K562 (cell line): Measurements from ENCODE around the gene ACBD3. TPM values are rescaled to one million over a fixed set of nuclear protein-coding genes. Genes with fewer than 3 reads are reported as not detected.

Experiments
- ATAC-seq: fragments of 200-7000 bp; cut with Tn5 transposase; 3 replicates; pipeline ENCODE4 v1.9.1; 2020; ENCODE audit warnings: moderate library complexity
- BruUV-seq: library from RNA; stranded (reverse); fragments of 400-500 nt; replicated peaks from 2 replicates; lab custom pipeline; 2021; lab: Mats Ljungman, UMichigan
- CTCF ChIA-PET: fragments of 300-600 bp; formaldehyde crosslinking; extraction: SDS; loops from one replicate; lab custom pipeline; 2021; ENCODE audit warnings: low intra/inter-chr PET ratio; lab: Yijun Ruan, JAX
- POLR2A ChIA-PET: fragments of 300-600, 350-650 bp; sonication (Branson Sonifier 250); formaldehyde crosslinking; extraction: SDS; loops from one replicate; lab custom pipeline; 2021; ENCODE audit warnings: antibody characterized with exemption, inconsistent platforms; lab: Yijun Ruan, JAX
- DNase-seq, 4 experiments: peaks; one replicate each; pipeline versions ENCODE4 v3.0.0 to v3.0.0-alpha.2; 2011 to 2018; ENCODE audit warnings: low spot score in 3 of 4, mixed read lengths in 3 of 4; ENCODE audit errors: extremely low read depth in 1 of 4
- FAIRE-seq: peaks from 2 replicates; lab custom pipeline; 2011; peaks lifted over from hg19 to GRCh38; lab: Jason Lieb, UNC
- H2AFZ ChIP-seq: 2 replicates; pipeline ENCODE4 v1.6.0; 2011; ENCODE audit warnings: low read depth, low read length, control low read depth, inconsistent platforms
- H3K27ac ChIP-seq: fragments of 200-600 bp; 3 replicates; pipeline ENCODE4 v1.8.0; 2011; ENCODE audit warnings: low read depth, mild to moderate bottlenecking, control low read depth, inconsistent platforms, low read length, moderate library complexity, mixed read lengths; ENCODE audit errors: extremely low read depth
- H3K27me3 ChIP-seq, 2 experiments: fragments of 300-600 bp in 1 of 2; 2 replicates in 1 of 2; 3 replicates in 1 of 2; pipeline versions ENCODE4 v1.6.0 to v1.8.0; 2011; ENCODE audit warnings: inconsistent platforms in 2 of 2, low read length in 2 of 2, mild to moderate bottlenecking in 1 of 2, mixed read lengths in 1 of 2, moderate library complexity in 1 of 2; ENCODE audit not compliant: control insufficient read depth in 2 of 2, insufficient read depth in 2 of 2
- H3K36me3 ChIP-seq: fragments of 300-600 bp; 3 replicates; pipeline ENCODE4 v1.8.0; 2011; ENCODE audit warnings: mild to moderate bottlenecking, low read length, inconsistent platforms; ENCODE audit not compliant: control insufficient read depth, insufficient read depth
- H3K4me1 ChIP-seq, 2 experiments: fragments of 200-600 bp in 1 of 2; replicated peaks in 1 of 2; 2 replicates in 1 of 2; 3 replicates in 1 of 2; pipeline versions ENCODE4 v1.5.1 to v1.8.0; 2011; ENCODE audit warnings: inconsistent platforms in 2 of 2, low read length in 2 of 2, mild to moderate bottlenecking in 1 of 2, mixed read lengths in 1 of 2, moderate library complexity in 1 of 2; ENCODE audit not compliant: control insufficient read depth in 2 of 2, insufficient read depth in 2 of 2
- H3K4me2 ChIP-seq: 2 replicates; pipeline ENCODE4 v1.6.1; 2011; ENCODE audit warnings: low read length, control low read depth, inconsistent platforms, mixed read lengths; ENCODE audit not compliant: insufficient read depth
- H3K4me3 ChIP-seq: fragments of 200-600 bp; sonication (generic), shearing (Covaris generic); 2 replicates; pipeline ENCODE4 v1.5.1; 2016; ENCODE audit warnings: control low read depth, inconsistent platforms
- H3K79me2 ChIP-seq: fragments of 200-600 bp; 3 replicates; pipeline ENCODE4 v1.8.0; 2011; ENCODE audit warnings: low read length, inconsistent platforms; ENCODE audit not compliant: control insufficient read depth, insufficient read depth
- H3K9ac ChIP-seq, 2 experiments: 2 replicates each; pipeline versions ENCODE4 v1.6.0 to v1.6.1; 2011; ENCODE audit warnings: low read depth in 2 of 2, low read length in 2 of 2, control low read depth in 1 of 2, inconsistent platforms in 1 of 2, mild to moderate bottlenecking in 1 of 2, mixed read lengths in 1 of 2; ENCODE audit not compliant: insufficient read depth in 1 of 2
- H3K9me1 ChIP-seq: one replicate; pipeline ENCODE4 v1.6.0; 2011; ENCODE audit warnings: inconsistent platforms, mild to moderate bottlenecking, low read length, moderate library complexity; ENCODE audit not compliant: control insufficient read depth, insufficient read depth
- H3K9me3 ChIP-seq: replicated peaks from 2 replicates; pipeline ENCODE4 v1.5.1; 2011; ENCODE audit warnings: low read depth, low read length, inconsistent platforms; ENCODE audit not compliant: control insufficient read depth, insufficient read depth
- H4K20me1 ChIP-seq: replicated peaks from 2 replicates; pipeline ENCODE4 v1.6.1; 2011; ENCODE audit warnings: low read length, inconsistent platforms, mixed read lengths; ENCODE audit not compliant: control insufficient read depth, insufficient read depth
- JUND ChIP-seq, 2 experiments: IDR thresholded peaks; 2 replicates in 1 of 2; 3 replicates in 1 of 2; pipeline ENCODE4 v1.6.1; 2011; ENCODE audit warnings: borderline replicate concordance in 2 of 2, low read depth in 2 of 2, low read length in 2 of 2, improper control_type of control experiment in 1 of 2, missing biosample characterization in 1 of 2, missing genetic modification characterization in 1 of 2, missing genetic modification reagents in 1 of 2
- MCM7 ChIP-seq, 2 experiments: fragments of 450-650 bp; IDR thresholded peaks; 2 replicates each; pipeline ENCODE4 v1.6.1; 2016 to 2018
- NR2C1 ChIP-seq, 2 experiments: fragments of 450-650 bp; IDR thresholded peaks; 2 replicates each; pipeline ENCODE4 v1.6.1; 2017; ENCODE audit warnings: mild to moderate bottlenecking in 2 of 2, antibody characterized with exemption in 1 of 2, inconsistent platforms in 1 of 2, missing compliant biosample characterization in 1 of 2, missing genetic modification characterization in 1 of 2
- ZBTB1 ChIP-seq: sonication (generic); formaldehyde crosslinking; IDR thresholded peaks from 2 replicates; pipeline ENCODE4 v1.8.1; 2023; ENCODE audit warnings: missing genetic modification reagents, low read depth, mild to moderate bottlenecking, borderline replicate concordance
- ZNF316 ChIP-seq: fragments of 450-650 bp; IDR thresholded peaks from 2 replicates; pipeline ENCODE4 v1.6.1; 2016
- ZNF584 ChIP-seq: fragments of 200-800 bp; sonication (Bioruptor generic); IDR thresholded peaks from 2 replicates; pipeline ENCODE4 v1.6.1; 2016; ENCODE audit warnings: low read depth, mild to moderate bottlenecking, missing genetic modification characterization, missing compliant biosample characterization
- ZNF644 ChIP-seq: fragments of 200-800 bp; sonication (Bioruptor generic); IDR thresholded peaks from 2 replicates; pipeline ENCODE4 v1.6.1; 2016; ENCODE audit warnings: low read depth, missing genetic modification characterization, missing compliant biosample characterization
- WGBS: fragments of 100-300 bp; shearing (Covaris generic); methylation state at CpG from one replicate; pipeline ENCODE4 v1.1.6; 2016; ENCODE audit warnings: low coverage, mixed read lengths; ENCODE audit not compliant: insufficient coverage; ENCODE audit errors: missing lambda C conversion rate; 5-methylcytosine and 5-hydroxymethylcytosine counted together
- in situ Hi-C: fragments of 300-500 bp; cut with MboI; formaldehyde crosslinking; loops from 4 replicates; pipeline ENCODE4 v1.15.0; 2018; ENCODE audit warnings: inconsistent platforms, mixed read lengths
- intact Hi-C: fragments of 100-400 bp; cut with micrococcal nuclease; formaldehyde crosslinking; loops from 2 replicates; pipeline ENCODE4 v1.14.2; 2022
- polyA plus RNA-seq, 8 experiments: library from polyadenylated mRNA; depleted of rRNA in 4 of 8; stranded (reverse) in 5 of 8; unstranded in 3 of 8; fragments of >200 nt; fragmentation: Nextera tagmentation in 2 of 8; fragmentation: Illumina TruSeq in 1 of 8; extraction: Ambion mirVana in 2 of 8; extraction: Trizol in 1 of 8; gene quantifications; 2 replicates each; pipeline versions ENCODE4 v1.2.1 to v1.2.3, GENCODE V29; 2011 to 2014; ENCODE audit warnings: inconsistent platforms in 1 of 8, missing spikeins in 1 of 8
- total RNA-seq, 7 experiments: library from RNA; depleted of rRNA in 6 of 7; stranded (reverse); fragments of >200 nt in 6 of 7; fragmentation: Illumina TruSeq in 2 of 7; extraction: Trizol in 2 of 7; gene quantifications; 2 replicates each; pipeline versions ENCODE4 v1.2.1 to v1.2.3, GENCODE V29; 2011 to 2021; ENCODE audit warnings: low replicate concordance in 1 of 7
- TF ChIP-seq, protein P1 (sequence below): sonication (generic); formaldehyde crosslinking; IDR thresholded peaks from 2 replicates; pipeline ENCODE4 v1.8.1; 2023; ENCODE audit warnings: mild to moderate bottlenecking, missing genetic modification reagents
- TF ChIP-seq, protein P2 (sequence below): sonication (generic); formaldehyde crosslinking; IDR thresholded peaks from 2 replicates; pipeline ENCODE4 v1.8.1; 2023; ENCODE audit warnings: mild to moderate bottlenecking, missing genetic modification reagents
- TF ChIP-seq, protein P3 (sequence below): fragments of 250-450 bp; sonication (Bioruptor Pico); IDR thresholded peaks from 2 replicates; pipeline ENCODE4 v1.4.0; 2020; ENCODE audit warnings: borderline replicate concordance
- TF ChIP-seq, protein P4 (sequence below): fragments of 450-650 bp; formaldehyde crosslinking; IDR thresholded peaks from 2 replicates; pipeline ENCODE4 v1.4.0; 2020; ENCODE audit warnings: mild to moderate bottlenecking, moderate library complexity

Gene ACBD3
- total and polyA plus RNA-seq, 9 of the 15 experiments (the other 6 are each of a cell fraction or from before 2014, with no cell fraction given), result 11.1 to 36.7 (median 26.9) TPM

DNA sequence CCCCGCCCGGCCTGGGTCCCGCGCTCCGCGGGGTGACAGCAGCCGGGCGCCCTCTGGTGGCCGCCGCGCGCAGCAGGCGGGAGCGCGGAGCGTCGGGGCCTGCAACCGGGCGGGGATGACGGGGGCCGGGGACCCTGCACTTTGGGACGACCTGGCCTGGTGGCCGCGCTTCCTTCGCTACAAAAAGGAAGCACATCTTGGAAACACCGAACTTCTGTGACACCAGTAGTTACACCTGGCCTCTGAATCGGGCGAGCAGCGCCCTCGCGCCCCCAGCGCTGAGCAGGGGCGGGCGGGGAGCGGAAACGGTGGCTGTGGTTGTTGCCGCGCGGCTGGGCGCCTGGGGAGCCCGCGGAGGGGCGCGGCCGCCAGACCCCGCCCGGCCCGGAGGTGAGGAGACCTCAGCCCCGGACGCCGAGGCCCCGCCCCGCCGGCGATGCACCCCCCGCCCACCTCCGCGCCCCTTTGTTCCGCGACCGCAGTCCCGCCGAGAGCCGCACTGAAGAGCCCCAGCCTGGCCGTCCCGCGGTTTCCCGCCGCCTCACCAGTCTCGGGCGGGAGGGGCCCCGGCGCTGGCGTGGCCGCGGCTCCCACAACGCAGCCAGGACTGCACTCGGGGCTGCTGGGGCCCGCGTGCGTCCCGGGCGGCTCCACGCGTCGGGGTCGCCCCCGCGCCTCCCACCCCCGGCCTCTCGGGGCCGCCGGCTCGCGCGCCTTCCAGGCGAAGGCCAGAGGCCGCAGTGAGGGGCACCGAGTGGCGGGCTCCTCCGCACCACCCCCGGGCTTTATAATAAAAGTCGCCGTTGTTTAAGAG, 64.7 kb downstream of the ACBD3 start:
- Histone ChIP-seq H3K4me2 (peak overlapping the region; percentile 81), H3K9ac (peak overlapping the region; percentile 75 to 93), H2AFZ (peak overlapping the region; percentile 98), H3K9me3 (no peaks in the 10 kb centered on the region), H3K79me2 (no peaks in the 10 kb centered on the region), H3K27me3 (no peaks in the 10 kb centered on the region), H3K9me1 (no peaks in the 10 kb centered on the region), H4K20me1 (peaks cover 4% of the 10 kb centered on the region; the same call in 1 of the 2 replicates), H3K36me3 (no peaks in the 10 kb centered on the region), H3K27ac (peak overlapping the region; percentile 83), H3K4me3 (peak overlapping the region; percentile 56), H3K4me1 (peaks cover 10 to 39% of the 10 kb centered on the region in 2 experiments; a peak in 3 of 5 replicates)
- DNase-seq (peak; percentile 89 to 97 (median 96)), ATAC-seq (peak; percentile 89), FAIRE-seq (no peak)
- no TSS peak for BruUV-seq
- in situ Hi-C loops, result loop anchor here (5.0 to 10.0 kb wide), 2 partner anchors 134 to 647 kb away; no protein-coding TSS in a partner anchor
- ChIA-PET POLR2A (interaction anchor here (0.9 to 1.7 kb wide), 7 partner anchors 10 to 159 kb away, joined by 3 to 9 read pairs (median 5); partner anchors contain the start of gene H3-3A), CTCF (interaction anchor here (0.6 to 3.5 kb wide), 10 partner anchors 9 to 647 kb away, joined by 3 to 56 read pairs (median 4); partner anchors contain the start of gene H3-3A)
- intact Hi-C loops, result loop anchor here (1.0 to 10.0 kb wide), 5 partner anchors 57 to 483 kb away; partner anchors contain the start of gene TMEM63A
- whole genome bisulfite sequencing, result 0% methylated on average over 38 of the region's 104 CpGs
- TF ChIP-seq NR2C1 (IDR thresholded peaks at IDR 0.05) (no peak), NR2C1 (tag; IDR thresholded peaks at IDR 0.05) (no peak), MCM7 (IDR thresholded peaks at IDR 0.05) (no peak), JUND (IDR thresholded peaks at IDR 0.05; ENCODE audit: borderline replicate concordance, low read depth, low read length) (peak; percentile 20; the same call in 1 of the 2 replicates), JUND (tag; IDR thresholded peaks at IDR 0.05; ENCODE audit: borderline replicate concordance, low read depth, low read length) (peak; percentile 59; the same call in 1 of the 3 replicates), ZNF316 (no peak), ZNF644 (tag) (no peak), ZNF584 (CRISPR knock-in tag) (peak; percentile 38; the same call in 1 of the 2 replicates), ZBTB1 (CRISPR knock-in tag) (no peak; the same call in 1 of the 2 replicates)
- TF ChIP-seq, protein P1, sequence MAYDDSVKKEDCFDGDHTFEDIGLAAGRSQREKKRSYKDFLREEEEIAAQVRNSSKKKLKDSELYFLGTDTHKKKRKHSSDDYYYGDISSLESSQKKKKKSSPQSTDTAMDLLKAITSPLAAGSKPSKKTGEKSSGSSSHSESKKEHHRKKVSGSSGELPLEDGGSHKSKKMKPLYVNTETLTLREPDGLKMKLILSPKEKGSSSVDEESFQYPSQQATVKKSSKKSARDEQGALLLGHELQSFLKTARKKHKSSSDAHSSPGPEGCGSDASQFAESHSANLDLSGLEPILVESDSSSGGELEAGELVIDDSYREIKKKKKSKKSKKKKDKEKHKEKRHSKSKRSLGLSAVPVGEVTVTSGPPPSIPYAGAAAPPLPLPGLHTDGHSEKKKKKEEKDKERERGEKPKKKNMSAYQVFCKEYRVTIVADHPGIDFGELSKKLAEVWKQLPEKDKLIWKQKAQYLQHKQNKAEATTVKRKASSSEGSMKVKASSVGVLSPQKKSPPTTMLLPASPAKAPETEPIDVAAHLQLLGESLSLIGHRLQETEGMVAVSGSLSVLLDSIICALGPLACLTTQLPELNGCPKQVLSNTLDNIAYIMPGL (CRISPR knock-in tag), result peak; percentile 95
- TF ChIP-seq, protein P2, sequence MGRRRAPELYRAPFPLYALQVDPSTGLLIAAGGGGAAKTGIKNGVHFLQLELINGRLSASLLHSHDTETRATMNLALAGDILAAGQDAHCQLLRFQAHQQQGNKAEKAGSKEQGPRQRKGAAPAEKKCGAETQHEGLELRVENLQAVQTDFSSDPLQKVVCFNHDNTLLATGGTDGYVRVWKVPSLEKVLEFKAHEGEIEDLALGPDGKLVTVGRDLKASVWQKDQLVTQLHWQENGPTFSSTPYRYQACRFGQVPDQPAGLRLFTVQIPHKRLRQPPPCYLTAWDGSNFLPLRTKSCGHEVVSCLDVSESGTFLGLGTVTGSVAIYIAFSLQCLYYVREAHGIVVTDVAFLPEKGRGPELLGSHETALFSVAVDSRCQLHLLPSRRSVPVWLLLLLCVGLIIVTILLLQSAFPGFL, result no peak
- TF ChIP-seq, protein P3, sequence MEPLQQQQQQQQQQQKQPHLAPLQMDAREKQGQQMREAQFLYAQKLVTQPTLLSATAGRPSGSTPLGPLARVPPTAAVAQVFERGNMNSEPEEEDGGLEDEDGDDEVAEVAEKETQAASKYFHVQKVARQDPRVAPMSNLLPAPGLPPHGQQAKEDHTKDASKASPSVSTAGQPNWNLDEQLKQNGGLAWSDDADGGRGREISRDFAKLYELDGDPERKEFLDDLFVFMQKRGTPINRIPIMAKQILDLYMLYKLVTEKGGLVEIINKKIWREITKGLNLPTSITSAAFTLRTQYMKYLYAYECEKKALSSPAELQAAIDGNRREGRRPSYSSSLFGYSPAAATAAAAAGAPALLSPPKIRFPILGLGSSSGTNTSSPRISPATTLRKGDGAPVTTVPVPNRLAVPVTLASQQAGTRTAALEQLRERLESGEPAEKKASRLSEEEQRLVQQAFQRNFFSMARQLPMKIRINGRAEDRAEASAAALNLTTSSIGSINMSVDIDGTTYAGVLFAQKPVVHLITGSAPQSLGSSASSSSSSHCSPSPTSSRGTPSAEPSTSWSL (CRISPR knock-in tag), result no peak
- TF ChIP-seq, protein P4, sequence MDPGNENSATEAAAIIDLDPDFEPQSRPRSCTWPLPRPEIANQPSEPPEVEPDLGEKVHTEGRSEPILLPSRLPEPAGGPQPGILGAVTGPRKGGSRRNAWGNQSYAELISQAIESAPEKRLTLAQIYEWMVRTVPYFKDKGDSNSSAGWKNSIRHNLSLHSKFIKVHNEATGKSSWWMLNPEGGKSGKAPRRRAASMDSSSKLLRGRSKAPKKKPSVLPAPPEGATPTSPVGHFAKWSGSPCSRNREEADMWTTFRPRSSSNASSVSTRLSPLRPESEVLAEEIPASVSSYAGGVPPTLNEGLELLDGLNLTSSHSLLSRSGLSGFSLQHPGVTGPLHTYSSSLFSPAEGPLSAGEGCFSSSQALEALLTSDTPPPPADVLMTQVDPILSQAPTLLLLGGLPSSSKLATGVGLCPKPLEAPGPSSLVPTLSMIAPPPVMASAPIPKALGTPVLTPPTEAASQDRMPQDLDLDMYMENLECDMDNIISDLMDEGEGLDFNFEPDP (CRISPR knock-in tag), result no peak
